Measurements from ENCODE around the gene PNO1. TPM values are rescaled to one million over a fixed set of nuclear protein-coding genes. Genes with fewer than 3 reads are reported as not detected.
A peak's percentile ranks its signal among the peaks of the same experiment; 100 is the strongest.

PNO1 gene
- total RNA-seq, 1 donor from 2014 or later = 10.3 TPM

DNA sequence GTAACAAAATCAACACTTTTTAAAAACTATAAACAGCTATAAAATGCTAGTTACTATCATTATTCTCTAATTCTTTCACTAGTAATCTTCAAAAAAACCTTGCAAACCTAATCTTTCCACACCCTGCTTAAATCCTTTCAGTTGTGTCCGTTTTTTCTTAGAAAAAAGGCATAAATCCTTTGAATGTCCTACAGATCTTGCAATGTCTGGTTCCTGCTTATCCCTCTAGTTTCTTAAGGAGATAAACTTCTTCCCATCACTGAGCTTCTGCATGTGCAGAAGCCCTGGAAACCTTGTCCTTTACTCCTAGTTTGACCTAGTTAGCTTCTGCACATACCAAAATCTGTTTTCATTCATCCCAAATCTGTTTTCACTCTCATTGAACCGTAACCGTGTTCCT is 1.3 kb upstream of the PNO1 start:
- Mint-ChIP-seq H3K36me3 (ENCODE audit: unreplicated experiment) (peaks cover 9% of the 10 kb centered on the region), H3K9me3 (ENCODE audit: unreplicated experiment) (no peaks in the 10 kb centered on the region), H3K27me3 (ENCODE audit: unreplicated experiment) (no peaks in the 10 kb centered on the region), H3K4me1 (ENCODE audit: unreplicated experiment) (peaks cover 32% of the 10 kb centered on the region), H3K27ac (ENCODE audit: unreplicated experiment) (peak overlapping the region; percentile 100), H3K4me3 (ENCODE audit: unreplicated experiment) (peak overlapping the region; percentile 99)
- TF ChIP-seq, protein P1, sequence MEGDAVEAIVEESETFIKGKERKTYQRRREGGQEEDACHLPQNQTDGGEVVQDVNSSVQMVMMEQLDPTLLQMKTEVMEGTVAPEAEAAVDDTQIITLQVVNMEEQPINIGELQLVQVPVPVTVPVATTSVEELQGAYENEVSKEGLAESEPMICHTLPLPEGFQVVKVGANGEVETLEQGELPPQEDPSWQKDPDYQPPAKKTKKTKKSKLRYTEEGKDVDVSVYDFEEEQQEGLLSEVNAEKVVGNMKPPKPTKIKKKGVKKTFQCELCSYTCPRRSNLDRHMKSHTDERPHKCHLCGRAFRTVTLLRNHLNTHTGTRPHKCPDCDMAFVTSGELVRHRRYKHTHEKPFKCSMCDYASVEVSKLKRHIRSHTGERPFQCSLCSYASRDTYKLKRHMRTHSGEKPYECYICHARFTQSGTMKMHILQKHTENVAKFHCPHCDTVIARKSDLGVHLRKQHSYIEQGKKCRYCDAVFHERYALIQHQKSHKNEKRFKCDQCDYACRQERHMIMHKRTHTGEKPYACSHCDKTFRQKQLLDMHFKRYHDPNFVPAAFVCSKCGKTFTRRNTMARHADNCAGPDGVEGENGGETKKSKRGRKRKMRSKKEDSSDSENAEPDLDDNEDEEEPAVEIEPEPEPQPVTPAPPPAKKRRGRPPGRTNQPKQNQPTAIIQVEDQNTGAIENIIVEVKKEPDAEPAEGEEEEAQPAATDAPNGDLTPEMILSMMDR (IDR thresholded peaks at IDR 0.05) = no peak
- DNase-seq (ENCODE audit: extremely low spot score, unreplicated experiment) = no peak

DNA sequence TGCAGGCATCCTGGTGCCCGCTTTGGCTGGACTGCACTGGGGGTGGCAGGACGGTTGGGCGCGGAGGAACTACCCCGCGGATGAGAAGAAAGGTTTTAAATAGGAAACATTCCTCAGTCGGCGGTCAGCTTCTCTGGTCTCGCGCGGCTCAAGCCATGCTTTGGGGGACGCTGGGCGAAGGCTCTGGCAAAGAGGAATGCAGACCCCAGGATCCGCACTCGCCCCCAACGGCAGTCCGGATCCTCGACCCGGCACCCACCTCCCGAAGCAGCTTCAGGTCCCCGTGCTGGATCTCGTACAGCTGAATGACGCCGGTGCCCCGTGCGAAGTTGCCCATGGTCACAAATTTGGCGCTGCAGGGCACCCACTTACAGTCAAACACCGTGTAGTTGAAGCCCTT is 686 bp upstream of the PNO1 start:
- Mint-ChIP-seq H3K27ac (ENCODE audit: unreplicated experiment) (peak overlapping the region; percentile 100), H3K4me3 (ENCODE audit: unreplicated experiment) (peak overlapping the region; percentile 99), H3K36me3 (ENCODE audit: unreplicated experiment) (peaks cover 12% of the 10 kb centered on the region), H3K27me3 (ENCODE audit: unreplicated experiment) (no peaks in the 10 kb centered on the region), H3K4me1 (ENCODE audit: unreplicated experiment) (peaks cover 32% of the 10 kb centered on the region), H3K9me3 (ENCODE audit: unreplicated experiment) (no peaks in the 10 kb centered on the region)
- DNase-seq (ENCODE audit: extremely low spot score, unreplicated experiment) = peak; percentile 85
- TF ChIP-seq, protein P1 (IDR thresholded peaks at IDR 0.05) = no peak

DNA sequence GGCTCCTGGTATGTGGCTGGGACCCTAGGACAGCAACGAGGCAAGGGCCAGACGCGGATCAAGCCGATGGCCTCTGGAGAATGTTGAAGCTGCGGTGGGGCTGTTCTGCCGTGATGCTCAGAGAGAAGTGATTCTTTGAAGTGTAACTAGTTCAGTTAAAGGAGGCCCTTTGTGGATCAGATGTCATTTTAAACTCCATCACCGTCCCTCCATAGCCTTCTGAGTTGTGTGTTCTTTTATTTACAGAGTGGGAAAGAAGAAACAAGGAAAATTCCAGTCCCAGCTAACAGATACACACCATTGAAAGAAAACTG is 403 bp downstream of the PNO1 start:
- Mint-ChIP-seq H3K27me3 (ENCODE audit: unreplicated experiment) (no peaks in the 10 kb centered on the region), H3K36me3 (ENCODE audit: unreplicated experiment) (peaks cover 22% of the 10 kb centered on the region), H3K9me3 (ENCODE audit: unreplicated experiment) (no peaks in the 10 kb centered on the region), H3K4me1 (ENCODE audit: unreplicated experiment) (peaks cover 32% of the 10 kb centered on the region), H3K27ac (ENCODE audit: unreplicated experiment) (peak overlapping the region; percentile 100), H3K4me3 (ENCODE audit: unreplicated experiment) (peak overlapping the region; percentile 99)
- DNase-seq (ENCODE audit: extremely low spot score, unreplicated experiment) = no peak
- TF ChIP-seq, protein P1 (IDR thresholded peaks at IDR 0.05) = no peak

DNA sequence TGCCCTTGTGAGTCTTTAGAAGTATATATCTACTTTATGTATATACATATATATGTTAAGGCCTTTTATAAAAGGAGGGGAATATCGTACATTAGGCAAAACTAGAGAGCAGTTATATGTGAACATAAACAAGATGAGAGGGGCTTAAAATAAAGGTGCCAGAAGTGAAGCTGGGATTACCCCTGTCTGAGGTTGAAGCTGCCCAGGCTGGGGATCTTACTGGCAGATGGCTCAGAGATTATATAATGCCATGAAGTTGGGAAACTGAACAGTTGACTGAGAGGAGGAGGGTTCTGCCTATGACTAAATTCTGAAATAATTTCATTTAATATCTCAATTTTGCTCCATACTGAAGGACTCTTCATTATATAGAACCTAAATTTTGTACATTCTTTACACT is 6.0 kb downstream of the PNO1 start:
- Mint-ChIP-seq H3K27me3 (ENCODE audit: unreplicated experiment) (no peaks in the 10 kb centered on the region), H3K36me3 (ENCODE audit: unreplicated experiment) (peaks cover 32% of the 10 kb centered on the region)
- no peak for DNase-seq (ENCODE audit: extremely low spot score, unreplicated experiment)

DNA sequence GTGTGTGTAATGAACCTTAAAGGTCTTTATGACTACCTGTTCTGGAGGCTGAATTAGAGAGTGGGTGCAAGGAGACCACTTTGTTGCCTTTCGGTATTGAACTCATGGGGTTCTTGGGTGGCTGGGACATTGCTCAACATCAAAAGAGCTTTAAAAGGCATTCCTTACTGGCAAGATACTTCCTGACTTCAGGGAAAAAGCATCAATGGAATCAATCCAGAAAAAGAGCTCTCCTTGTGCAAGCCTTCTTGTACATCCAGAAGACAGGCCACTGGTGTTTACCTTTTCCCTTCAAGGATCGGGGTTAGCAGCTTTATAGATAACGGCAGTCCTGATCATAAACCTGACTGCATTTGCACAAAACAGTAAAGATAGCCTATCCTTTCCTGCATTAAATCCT is 9.5 kb downstream of the PNO1 start:
- no peaks in the 10 kb centered on the region for H3K4me1 Mint-ChIP-seq (ENCODE audit: unreplicated experiment)
- H3K9me3 Mint-ChIP-seq (ENCODE audit: unreplicated experiment) = no peaks in the 10 kb centered on the region
- peaks cover 18% of the 10 kb centered on the region for H3K36me3 Mint-ChIP-seq (ENCODE audit: unreplicated experiment)
- H3K4me3 Mint-ChIP-seq (ENCODE audit: unreplicated experiment) = no peak overlapping the region
- TF ChIP-seq, protein P1 (IDR thresholded peaks at IDR 0.05) = no peak
- DNase-seq (ENCODE audit: extremely low spot score, unreplicated experiment) = no peak
- H3K27me3 Mint-ChIP-seq (ENCODE audit: unreplicated experiment) = no peaks in the 10 kb centered on the region
- no peak overlapping the region for H3K27ac Mint-ChIP-seq (ENCODE audit: unreplicated experiment)

More for the DNA sequence above, 6.0 kb downstream of the PNO1 start:
- H3K4me3 Mint-ChIP-seq (ENCODE audit: unreplicated experiment) = no peak overlapping the region
- no peaks in the 10 kb centered on the region for H3K9me3 Mint-ChIP-seq (ENCODE audit: unreplicated experiment)
- peaks cover 11% of the 10 kb centered on the region for H3K4me1 Mint-ChIP-seq (ENCODE audit: unreplicated experiment)
- no peak overlapping the region for H3K27ac Mint-ChIP-seq (ENCODE audit: unreplicated experiment)
- TF ChIP-seq, protein P1 (IDR thresholded peaks at IDR 0.05) = no peak

Data from osteocyte (in vitro differentiated cells).